GM12878 (cell line): Measurements from ENCODE around the gene HOXC12. TPM values are rescaled to one million over a fixed set of nuclear protein-coding genes. Genes with fewer than 3 reads are reported as not detected.

Experiments used
- EED ChIP-seq: sonication (generic); IDR thresholded peaks from 2 replicates; pipeline ENCODE4 v1.6.1; 2016; ENCODE audit warnings: antibody characterized with exemption, low read depth
- EZH2 ChIP-seq: IDR thresholded peaks from 2 replicates; pipeline ENCODE4 v1.6.1; 2012; ENCODE audit warnings: low read depth, mild to moderate bottlenecking, control low read depth, inconsistent platforms, low read length, borderline replicate concordance; ENCODE audit not compliant: control insufficient read depth
- FOXK2 ChIP-seq: fragments of 450-650 bp; IDR thresholded peaks from 2 replicates; pipeline ENCODE4 v1.6.1; 2017; ENCODE audit warnings: mild to moderate bottlenecking, moderate library complexity
- IKZF2 ChIP-seq, 2 experiments: fragments of 450-650 bp; IDR thresholded peaks; 2 replicates each; pipeline ENCODE4 v1.6.1; 2017; ENCODE audit warnings: mild to moderate bottlenecking in 2 of 2, moderate library complexity in 2 of 2
- NFYA ChIP-seq: IDR thresholded peaks from 2 replicates; pipeline ENCODE4 v1.6.1; 2011; ENCODE audit warnings: low read depth, mild to moderate bottlenecking, low read length, improper control_type of control experiment, borderline replicate concordance
- NRF1 ChIP-seq: conservative IDR thresholded peaks from 2 replicates; pipeline ENCODE4 v1.6.1; 2011; ENCODE audit warnings: mild to moderate bottlenecking, low read depth, low read length, improper control_type of control experiment
- PAX5 ChIP-seq: IDR thresholded peaks from 2 replicates; pipeline ENCODE4 v1.6.1; 2011; ENCODE audit warnings: low read depth, low read length, borderline replicate concordance
- TBL1XR1 ChIP-seq: IDR thresholded peaks from 2 replicates; pipeline ENCODE4 v1.6.1; 2012; ENCODE audit warnings: low read depth, low read length, improper control_type of control experiment
- ZNF217 ChIP-seq: fragments of 450-650 bp; IDR thresholded peaks from 2 replicates; pipeline ENCODE4 v1.6.1; 2017; ENCODE audit warnings: antibody characterized with exemption, mild to moderate bottlenecking
- ZNF24 ChIP-seq: fragments of 450-650 bp; IDR thresholded peaks from 2 replicates; pipeline ENCODE4 v1.6.1; 2017; ENCODE audit warnings: antibody characterized with exemption, mild to moderate bottlenecking
- ZZZ3 ChIP-seq: IDR thresholded peaks from 2 replicates; pipeline ENCODE4 v1.6.1; 2011; ENCODE audit warnings: low read depth; ENCODE audit not compliant: control insufficient read depth, insufficient read length
- polyA plus RNA-seq, 11 experiments: library from polyadenylated mRNA; depleted of rRNA in 4 of 11; unstranded in 6 of 11; stranded (reverse) in 5 of 11; fragments of >200 nt; fragmentation: Nextera tagmentation in 4 of 11; fragmentation: Illumina TruSeq in 1 of 11; extraction: Ambion mirVana in 4 of 11; extraction: Trizol in 1 of 11; gene quantifications; 1 replicate in 1 of 11; 2 replicates in 10 of 11; pipeline versions ENCODE4 v1.2.1 to v1.2.3, GENCODE V29; 2011 to 2016; ENCODE audit warnings: inconsistent platforms in 2 of 11, missing spikeins in 2 of 11, low read depth in 1 of 11
- total RNA-seq, 4 experiments: library from RNA; depleted of rRNA in 3 of 4; stranded (reverse); fragments of >200 nt in 3 of 4; fragmentation: Illumina TruSeq in 1 of 4; extraction: Trizol in 1 of 4; gene quantifications; 2 replicates each; pipeline versions ENCODE4 v1.2.1 to v1.2.3, GENCODE V29; 2013 to 2021
- TF ChIP-seq, protein P1 (sequence below): fragments of 450-650 bp; IDR thresholded peaks from 2 replicates; pipeline ENCODE4 v1.6.1; 2017; ENCODE audit warnings: mild to moderate bottlenecking, moderate library complexity
- TF ChIP-seq, protein P2 (sequence below): fragments of 450-650 bp; IDR thresholded peaks from 2 replicates; pipeline ENCODE4 v1.6.1; 2018; ENCODE audit warnings: mild to moderate bottlenecking, low read depth, moderate library complexity; ENCODE audit not compliant: partially characterized antibody
- TF ChIP-seq, protein P3 (sequence below): IDR thresholded peaks from 2 replicates; pipeline ENCODE4 v1.6.1; 2011; ENCODE audit warnings: borderline replicate concordance, low read depth, mild to moderate bottlenecking, moderate library complexity, mixed read lengths, low read length; ENCODE audit not compliant: insufficient read depth; ENCODE audit errors: extremely low read length
- TF ChIP-seq, protein P4 (sequence below): IDR thresholded peaks from 2 replicates; pipeline ENCODE4 v1.6.1; 2012; ENCODE audit warnings: improper control_type of control experiment, low read depth, low read length; ENCODE audit not compliant: insufficient replicate concordance

The HOXC12 gene
- total and polyA plus RNA-seq, 10 of the 15 experiments (the other 5 are each of a cell fraction or from before 2014, with no cell fraction given), result not detected

DNA sequence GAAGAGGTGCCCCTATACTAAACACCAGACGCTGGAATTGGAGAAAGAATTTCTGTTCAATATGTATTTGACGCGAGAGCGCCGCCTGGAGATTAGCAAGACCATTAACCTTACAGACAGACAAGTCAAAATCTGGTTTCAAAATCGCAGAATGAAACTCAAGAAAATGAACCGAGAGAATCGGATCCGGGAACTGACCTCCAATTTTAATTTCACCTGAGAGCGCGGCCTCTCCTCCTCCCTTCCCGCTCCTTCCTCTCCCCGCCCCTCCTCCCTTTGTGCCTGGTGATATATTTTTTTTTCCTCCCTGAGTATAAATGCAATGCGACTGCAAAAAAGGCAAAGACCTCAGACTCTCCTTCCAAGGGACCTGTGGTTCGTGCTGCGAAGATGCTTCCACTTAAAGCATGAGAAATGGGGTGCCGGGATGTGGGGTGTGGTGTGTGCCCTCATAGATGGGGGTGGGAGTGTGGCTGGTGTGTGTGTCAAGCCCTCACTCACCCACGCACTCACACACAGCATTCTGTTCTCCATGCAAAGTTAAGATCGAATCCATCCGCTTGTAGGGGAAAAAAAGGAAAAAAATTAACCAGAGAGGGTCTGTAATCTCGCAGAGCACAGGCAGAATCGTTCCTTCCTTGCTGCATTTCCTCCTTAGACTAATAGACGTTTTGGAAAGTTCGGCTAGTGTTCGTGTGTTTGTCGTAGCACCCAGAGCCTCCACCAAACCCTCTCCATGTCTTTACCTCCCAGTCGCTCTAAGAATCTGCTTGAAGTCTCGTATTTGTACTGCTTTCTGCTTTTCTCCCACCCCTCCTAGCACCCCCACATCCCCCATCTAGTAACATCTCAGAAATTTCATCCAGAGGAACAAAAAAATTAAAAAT is 34.8 kb downstream of the HOXC12 start (continued):
- 0 out of 2 replicates have a peak, but pooled peaks have one; percentile 29 for TF ChIP-seq EZH2
- TF ChIP-seq TBL1XR1, result no peak
- TF ChIP-seq, protein P1, sequence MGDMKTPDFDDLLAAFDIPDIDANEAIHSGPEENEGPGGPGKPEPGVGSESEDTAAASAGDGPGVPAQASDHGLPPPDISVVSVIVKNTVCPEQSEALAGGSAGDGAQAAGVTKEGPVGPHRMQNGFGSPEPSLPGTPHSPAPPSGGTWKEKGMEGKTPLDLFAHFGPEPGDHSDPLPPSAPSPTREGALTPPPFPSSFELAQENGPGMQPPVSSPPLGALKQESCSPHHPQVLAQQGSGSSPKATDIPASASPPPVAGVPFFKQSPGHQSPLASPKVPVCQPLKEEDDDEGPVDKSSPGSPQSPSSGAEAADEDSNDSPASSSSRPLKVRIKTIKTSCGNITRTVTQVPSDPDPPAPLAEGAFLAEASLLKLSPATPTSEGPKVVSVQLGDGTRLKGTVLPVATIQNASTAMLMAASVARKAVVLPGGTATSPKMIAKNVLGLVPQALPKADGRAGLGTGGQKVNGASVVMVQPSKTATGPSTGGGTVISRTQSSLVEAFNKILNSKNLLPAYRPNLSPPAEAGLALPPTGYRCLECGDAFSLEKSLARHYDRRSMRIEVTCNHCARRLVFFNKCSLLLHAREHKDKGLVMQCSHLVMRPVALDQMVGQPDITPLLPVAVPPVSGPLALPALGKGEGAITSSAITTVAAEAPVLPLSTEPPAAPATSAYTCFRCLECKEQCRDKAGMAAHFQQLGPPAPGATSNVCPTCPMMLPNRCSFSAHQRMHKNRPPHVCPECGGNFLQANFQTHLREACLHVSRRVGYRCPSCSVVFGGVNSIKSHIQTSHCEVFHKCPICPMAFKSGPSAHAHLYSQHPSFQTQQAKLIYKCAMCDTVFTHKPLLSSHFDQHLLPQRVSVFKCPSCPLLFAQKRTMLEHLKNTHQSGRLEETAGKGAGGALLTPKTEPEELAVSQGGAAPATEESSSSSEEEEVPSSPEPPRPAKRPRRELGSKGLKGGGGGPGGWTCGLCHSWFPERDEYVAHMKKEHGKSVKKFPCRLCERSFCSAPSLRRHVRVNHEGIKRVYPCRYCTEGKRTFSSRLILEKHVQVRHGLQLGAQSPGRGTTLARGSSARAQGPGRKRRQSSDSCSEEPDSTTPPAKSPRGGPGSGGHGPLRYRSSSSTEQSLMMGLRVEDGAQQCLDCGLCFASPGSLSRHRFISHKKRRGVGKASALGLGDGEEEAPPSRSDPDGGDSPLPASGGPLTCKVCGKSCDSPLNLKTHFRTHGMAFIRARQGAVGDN, result no peak
- TF ChIP-seq NFYA, result no peak
- no peak for TF ChIP-seq NRF1
- TF ChIP-seq, protein P2, sequence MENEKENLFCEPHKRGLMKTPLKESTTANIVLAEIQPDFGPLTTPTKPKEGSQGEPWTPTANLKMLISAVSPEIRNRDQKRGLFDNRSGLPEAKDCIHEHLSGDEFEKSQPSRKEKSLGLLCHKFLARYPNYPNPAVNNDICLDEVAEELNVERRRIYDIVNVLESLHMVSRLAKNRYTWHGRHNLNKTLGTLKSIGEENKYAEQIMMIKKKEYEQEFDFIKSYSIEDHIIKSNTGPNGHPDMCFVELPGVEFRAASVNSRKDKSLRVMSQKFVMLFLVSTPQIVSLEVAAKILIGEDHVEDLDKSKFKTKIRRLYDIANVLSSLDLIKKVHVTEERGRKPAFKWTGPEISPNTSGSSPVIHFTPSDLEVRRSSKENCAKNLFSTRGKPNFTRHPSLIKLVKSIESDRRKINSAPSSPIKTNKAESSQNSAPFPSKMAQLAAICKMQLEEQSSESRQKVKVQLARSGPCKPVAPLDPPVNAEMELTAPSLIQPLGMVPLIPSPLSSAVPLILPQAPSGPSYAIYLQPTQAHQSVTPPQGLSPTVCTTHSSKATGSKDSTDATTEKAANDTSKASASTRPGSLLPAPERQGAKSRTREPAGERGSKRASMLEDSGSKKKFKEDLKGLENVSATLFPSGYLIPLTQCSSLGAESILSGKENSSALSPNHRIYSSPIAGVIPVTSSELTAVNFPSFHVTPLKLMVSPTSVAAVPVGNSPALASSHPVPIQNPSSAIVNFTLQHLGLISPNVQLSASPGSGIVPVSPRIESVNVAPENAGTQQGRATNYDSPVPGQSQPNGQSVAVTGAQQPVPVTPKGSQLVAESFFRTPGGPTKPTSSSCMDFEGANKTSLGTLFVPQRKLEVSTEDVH, result no peak
- TF ChIP-seq, protein P3, sequence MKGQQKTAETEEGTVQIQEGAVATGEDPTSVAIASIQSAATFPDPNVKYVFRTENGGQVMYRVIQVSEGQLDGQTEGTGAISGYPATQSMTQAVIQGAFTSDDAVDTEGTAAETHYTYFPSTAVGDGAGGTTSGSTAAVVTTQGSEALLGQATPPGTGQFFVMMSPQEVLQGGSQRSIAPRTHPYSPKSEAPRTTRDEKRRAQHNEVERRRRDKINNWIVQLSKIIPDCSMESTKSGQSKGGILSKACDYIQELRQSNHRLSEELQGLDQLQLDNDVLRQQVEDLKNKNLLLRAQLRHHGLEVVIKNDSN, result no peak
- TF ChIP-seq PAX5, result no peak
- peak; percentile 29 to 34; a peak in 1 of 4 replicates for TF ChIP-seq IKZF2 (IDR thresholded peaks at IDR 0.05)
- no peak for TF ChIP-seq ZNF24
- 0 out of 2 replicates have a peak, but pooled peaks have one; percentile 29 for TF ChIP-seq EED
- no peak for TF ChIP-seq ZZZ3
- no peak for TF ChIP-seq ZNF217
- TF ChIP-seq, protein P4, sequence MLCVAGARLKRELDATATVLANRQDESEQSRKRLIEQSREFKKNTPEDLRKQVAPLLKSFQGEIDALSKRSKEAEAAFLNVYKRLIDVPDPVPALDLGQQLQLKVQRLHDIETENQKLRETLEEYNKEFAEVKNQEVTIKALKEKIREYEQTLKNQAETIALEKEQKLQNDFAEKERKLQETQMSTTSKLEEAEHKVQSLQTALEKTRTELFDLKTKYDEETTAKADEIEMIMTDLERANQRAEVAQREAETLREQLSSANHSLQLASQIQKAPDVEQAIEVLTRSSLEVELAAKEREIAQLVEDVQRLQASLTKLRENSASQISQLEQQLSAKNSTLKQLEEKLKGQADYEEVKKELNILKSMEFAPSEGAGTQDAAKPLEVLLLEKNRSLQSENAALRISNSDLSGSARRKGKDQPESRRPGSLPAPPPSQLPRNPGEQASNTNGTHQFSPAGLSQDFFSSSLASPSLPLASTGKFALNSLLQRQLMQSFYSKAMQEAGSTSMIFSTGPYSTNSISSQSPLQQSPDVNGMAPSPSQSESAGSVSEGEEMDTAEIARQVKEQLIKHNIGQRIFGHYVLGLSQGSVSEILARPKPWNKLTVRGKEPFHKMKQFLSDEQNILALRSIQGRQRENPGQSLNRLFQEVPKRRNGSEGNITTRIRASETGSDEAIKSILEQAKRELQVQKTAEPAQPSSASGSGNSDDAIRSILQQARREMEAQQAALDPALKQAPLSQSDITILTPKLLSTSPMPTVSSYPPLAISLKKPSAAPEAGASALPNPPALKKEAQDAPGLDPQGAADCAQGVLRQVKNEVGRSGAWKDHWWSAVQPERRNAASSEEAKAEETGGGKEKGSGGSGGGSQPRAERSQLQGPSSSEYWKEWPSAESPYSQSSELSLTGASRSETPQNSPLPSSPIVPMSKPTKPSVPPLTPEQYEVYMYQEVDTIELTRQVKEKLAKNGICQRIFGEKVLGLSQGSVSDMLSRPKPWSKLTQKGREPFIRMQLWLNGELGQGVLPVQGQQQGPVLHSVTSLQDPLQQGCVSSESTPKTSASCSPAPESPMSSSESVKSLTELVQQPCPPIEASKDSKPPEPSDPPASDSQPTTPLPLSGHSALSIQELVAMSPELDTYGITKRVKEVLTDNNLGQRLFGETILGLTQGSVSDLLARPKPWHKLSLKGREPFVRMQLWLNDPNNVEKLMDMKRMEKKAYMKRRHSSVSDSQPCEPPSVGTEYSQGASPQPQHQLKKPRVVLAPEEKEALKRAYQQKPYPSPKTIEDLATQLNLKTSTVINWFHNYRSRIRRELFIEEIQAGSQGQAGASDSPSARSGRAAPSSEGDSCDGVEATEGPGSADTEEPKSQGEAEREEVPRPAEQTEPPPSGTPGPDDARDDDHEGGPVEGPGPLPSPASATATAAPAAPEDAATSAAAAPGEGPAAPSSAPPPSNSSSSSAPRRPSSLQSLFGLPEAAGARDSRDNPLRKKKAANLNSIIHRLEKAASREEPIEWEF, result no peak
- no peak for TF ChIP-seq FOXK2
